Bronchial epithelial cell (primary cell): ENCODE data around the gene THOC5. TPM values are rescaled to one million over a fixed set of nuclear protein-coding genes. Genes with fewer than 3 reads are reported as not detected.

Experiments
- DNase-seq: peaks from one replicate; pipeline ENCODE4 v3.0.0-alpha.2; 2010; ENCODE audit warnings: low read depth
- FAIRE-seq: peaks from 2 replicates; lab custom pipeline; 2011; peaks lifted over from hg19 to GRCh38; lab: Jason Lieb, UNC
- H3K27me3 ChIP-seq: 2 replicates; pipeline ENCODE4 v1.5.1; 2011; ENCODE audit warnings: low read length; ENCODE audit not compliant: control insufficient read depth, insufficient read depth
- H3K36me3 ChIP-seq: 2 replicates; pipeline ENCODE4 v1.5.1; 2011; ENCODE audit warnings: low read length; ENCODE audit not compliant: control insufficient read depth, insufficient read depth
- H3K4me3 ChIP-seq: 2 replicates; pipeline ENCODE4 v1.5.1; 2011; ENCODE audit warnings: mild to moderate bottlenecking, low read depth, low read length, control low read depth
- CTCF ChIP-seq: IDR thresholded peaks from 2 replicates; pipeline ENCODE4 v1.5.1; 2011; ENCODE audit warnings: mild to moderate bottlenecking, moderate library complexity, low read length, control low read depth, inconsistent platforms; ENCODE audit not compliant: insufficient read depth, severe bottlenecking
- total RNA-seq: library from RNA; depleted of rRNA; stranded (reverse); fragments of >200 nt; gene quantifications from 2 replicates; pipeline ENCODE4 v1.2.1, GENCODE V29; 2014

The THOC5 gene
- total RNA-seq, 1 donor from 2014 or later: 43.2 TPM

- H3K4me3 ChIP-seq: no peak overlapping the region
- no peaks in the 10 kb centered on the region for H3K27me3 ChIP-seq
- DNase-seq (peak; percentile 8), FAIRE-seq (no peak)
- TF ChIP-seq CTCF: peak; percentile 43
- H3K36me3 ChIP-seq: peaks cover 35% of the 10 kb centered on the region
These were observed 28.9 kb downstream of the THOC5 start for GRCh38 chr22:29524442-29525191.

- H3K36me3 ChIP-seq: peaks cover 34% of the 10 kb centered on the region
These were observed 29.8 kb downstream of the THOC5 start for GRCh38 chr22:29523761-29524160.

GRCh38 chr22:29521526-29521925 lies 32.0 kb downstream of the THOC5 start:
- FAIRE-seq (no peak), DNase-seq (no peak)
- Histone ChIP-seq H3K4me3 (no peak overlapping the region), H3K36me3 (peaks cover 34% of the 10 kb centered on the region), H3K27me3 (no peaks in the 10 kb centered on the region)
- no peak for TF ChIP-seq CTCF

More at GRCh38 chr22:29523761-29524160, 29.8 kb downstream of the THOC5 start:
- FAIRE-seq: no peak
- no peak for TF ChIP-seq CTCF
- DNase-seq: no peak
- Histone ChIP-seq H3K4me3 (no peak overlapping the region), H3K27me3 (no peaks in the 10 kb centered on the region)

GRCh38 chr22:29520851-29521250 lies 32.7 kb downstream of the THOC5 start:
- H3K27me3 ChIP-seq: no peaks in the 10 kb centered on the region
- no peak overlapping the region for H3K4me3 ChIP-seq
- no peak for TF ChIP-seq CTCF
- FAIRE-seq: no peak
- peak; percentile 62 for DNase-seq
- H3K36me3 ChIP-seq: peaks cover 34% of the 10 kb centered on the region

GRCh38 chr22:29519996-29520395 lies 33.6 kb downstream of the THOC5 start:
- peaks cover 30% of the 10 kb centered on the region for H3K36me3 ChIP-seq
- no peak overlapping the region for H3K4me3 ChIP-seq
- no peak for DNase-seq
- TF ChIP-seq CTCF: no peak
- no peaks in the 10 kb centered on the region for H3K27me3 ChIP-seq
- FAIRE-seq: no peak
